GM12892 (cell line): ENCODE data around the gene SEMA3C.

Source experiments
- POLR2A ChIP-seq: IDR thresholded peaks from 2 replicates; pipeline ENCODE4 v1.6.1; 2011; ENCODE audit warnings: low read depth, low read length, control low read depth
- POLR2AphosphoS5 ChIP-seq: IDR thresholded peaks from 2 replicates; pipeline ENCODE4 v1.6.1; 2011; ENCODE audit warnings: low read depth, low read length, control low read depth

DNA sequence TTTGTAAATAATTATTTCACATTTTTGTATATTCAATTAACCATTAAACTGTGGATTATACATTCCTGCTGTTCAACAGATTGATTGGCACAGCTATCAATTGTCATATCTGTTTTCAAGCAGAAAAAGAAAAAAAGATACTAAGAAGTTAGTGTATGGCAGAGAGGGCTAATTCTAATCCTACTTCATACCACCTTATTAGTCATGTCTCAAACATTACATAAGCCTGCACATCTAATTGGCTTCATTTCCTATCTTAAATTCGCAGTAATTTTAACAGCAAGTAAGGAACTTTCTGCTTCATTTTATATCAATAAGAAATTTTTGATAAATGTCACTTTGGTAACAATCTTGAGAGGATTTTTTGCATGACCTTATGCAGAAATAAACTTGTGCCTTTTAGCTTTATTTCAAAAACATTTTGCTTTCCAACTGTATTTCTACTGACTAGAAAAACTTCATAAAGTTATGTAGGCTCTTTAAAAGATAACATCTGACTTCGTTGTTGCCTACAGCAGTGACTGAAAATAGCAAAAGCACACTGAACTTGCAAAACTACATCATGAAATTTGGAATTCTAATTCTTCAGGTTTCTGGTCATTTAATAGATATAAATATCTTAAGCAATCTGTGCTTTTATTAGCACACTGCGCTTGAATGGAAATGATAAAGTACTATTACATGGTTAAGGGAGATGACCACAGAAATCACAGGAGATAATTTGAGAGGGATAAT lies 111.5 kb downstream of the SEMA3C start:
- TF ChIP-seq POLR2A: no peak
- no peak for TF ChIP-seq POLR2AphosphoS5
